Stomach smooth muscle (tissue), 2 donors: ENCODE data around the gene OSBPL6.

Experiments used
- H3K27ac ChIP-seq: one replicate; pipeline ENCODE4 v1.7.0; 2013; ENCODE audit warnings: mild to moderate bottlenecking, low read length, inconsistent platforms
- H3K27me3 ChIP-seq, 2 donors: one replicate each; pipeline ENCODE4 v1.7.0; 2013; ENCODE audit warnings: low read length in 2 of 2; ENCODE audit not compliant: insufficient read depth in 2 of 2, control insufficient read depth in 1 of 2
- H3K36me3 ChIP-seq, 2 donors: one replicate each; pipeline ENCODE4 v1.7.0; 2013; ENCODE audit warnings: low read length in 2 of 2; ENCODE audit not compliant: control insufficient read depth in 2 of 2, insufficient read depth in 2 of 2
- H3K4me1 ChIP-seq: one replicate; pipeline ENCODE4 v1.7.0; 2013; ENCODE audit warnings: low read length; ENCODE audit not compliant: control insufficient read depth, insufficient read depth
- H3K4me3 ChIP-seq, 2 donors: one replicate each; pipeline ENCODE4 v1.7.0; 2013; ENCODE audit warnings: low read length in 2 of 2
- H3K9ac ChIP-seq, 2 donors: one replicate each; pipeline ENCODE4 v1.7.0; 2013; ENCODE audit warnings: low read length in 2 of 2, mild to moderate bottlenecking in 1 of 2
- H3K9me3 ChIP-seq, 2 donors: one replicate each; pipeline ENCODE4 v1.7.0; 2013; ENCODE audit warnings: low read length in 2 of 2; ENCODE audit not compliant: control insufficient read depth in 2 of 2
- donor health status: healthy.
- donor health status: Pancreatic carcinoma.

OSBPL6 gene

DNA sequence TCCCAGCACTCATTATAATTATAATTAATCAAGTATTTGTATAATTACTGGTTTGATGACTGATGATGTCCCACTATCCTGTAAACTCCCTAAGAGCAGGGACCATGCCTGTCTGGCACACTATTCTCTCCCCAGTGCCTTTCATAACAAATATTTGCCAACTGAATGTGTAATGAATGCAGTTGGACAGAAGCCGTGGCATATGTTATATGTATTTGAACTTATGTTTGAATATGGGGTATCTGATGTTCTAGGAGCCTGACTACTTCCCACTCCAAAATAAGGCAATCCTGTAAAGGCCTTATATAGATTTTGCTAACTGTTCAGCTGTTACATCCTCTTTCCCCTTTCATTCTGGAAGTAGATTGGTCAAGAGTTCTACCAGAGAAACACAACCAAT is 19.7 kb downstream of the OSBPL6 start:
- H3K27ac ChIP-seq: no peak overlapping the region
- no peak overlapping the region for H3K4me3 ChIP-seq
- H3K9me3 ChIP-seq: no peaks in the 10 kb centered on the region
- no peaks in the 10 kb centered on the region for H3K27me3 ChIP-seq
- H3K4me1 ChIP-seq: no peaks in the 10 kb centered on the region
- H3K9ac ChIP-seq: no peak overlapping the region
- no peaks in the 10 kb centered on the region for H3K36me3 ChIP-seq

DNA sequence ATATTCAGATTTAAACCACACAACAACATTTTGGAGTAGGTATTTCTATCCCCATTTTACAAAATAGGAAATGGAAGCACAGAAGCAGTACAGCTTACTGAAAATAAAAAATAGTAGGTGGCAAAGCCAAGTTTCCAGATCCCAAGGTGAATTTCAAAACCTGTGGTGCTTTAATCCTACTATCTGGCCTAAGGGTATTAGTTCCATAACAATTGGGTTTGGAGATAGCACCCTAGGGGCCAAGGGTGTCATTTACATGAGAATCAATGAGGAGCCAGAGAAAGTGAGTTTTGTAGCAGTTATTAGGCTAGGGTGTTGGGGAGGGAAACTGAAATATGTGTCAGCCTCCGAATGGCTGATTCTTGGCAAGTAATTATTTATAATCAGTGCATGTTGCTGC is 24.9 kb downstream of the OSBPL6 start:
- Histone ChIP-seq H3K27ac (no peak overlapping the region), H3K9ac (no peak overlapping the region), H3K27me3 (no peaks in the 10 kb centered on the region), H3K9me3 (no peaks in the 10 kb centered on the region), H3K4me3 (no peak overlapping the region), H3K4me1 (no peaks in the 10 kb centered on the region), H3K36me3 (no peaks in the 10 kb centered on the region)

DNA sequence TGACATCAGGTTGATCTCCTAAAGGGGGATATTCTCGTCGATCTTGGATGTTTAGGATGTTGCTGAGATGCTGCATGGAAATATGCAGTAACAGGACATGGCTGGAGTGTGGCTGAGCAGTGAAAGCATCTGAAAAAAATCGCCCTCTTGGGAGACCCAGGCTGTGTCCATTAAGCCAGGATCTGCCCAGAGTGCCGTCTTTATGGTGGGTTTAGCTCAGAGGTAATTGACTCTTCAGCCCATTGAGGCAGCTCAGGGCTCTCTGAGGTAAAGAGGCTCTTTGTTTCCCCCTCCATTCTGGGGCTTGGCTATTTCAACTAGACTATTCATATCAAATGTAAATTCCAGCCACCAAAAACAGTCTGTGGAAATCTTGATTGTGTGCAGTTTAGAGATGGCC is 26.5 kb downstream of the OSBPL6 start:
- Histone ChIP-seq H3K9me3 (no peaks in the 10 kb centered on the region), H3K36me3 (no peaks in the 10 kb centered on the region), H3K4me1 (no peaks in the 10 kb centered on the region), H3K27ac (no peak overlapping the region), H3K4me3 (no peak overlapping the region), H3K9ac (no peak overlapping the region), H3K27me3 (no peaks in the 10 kb centered on the region)

DNA sequence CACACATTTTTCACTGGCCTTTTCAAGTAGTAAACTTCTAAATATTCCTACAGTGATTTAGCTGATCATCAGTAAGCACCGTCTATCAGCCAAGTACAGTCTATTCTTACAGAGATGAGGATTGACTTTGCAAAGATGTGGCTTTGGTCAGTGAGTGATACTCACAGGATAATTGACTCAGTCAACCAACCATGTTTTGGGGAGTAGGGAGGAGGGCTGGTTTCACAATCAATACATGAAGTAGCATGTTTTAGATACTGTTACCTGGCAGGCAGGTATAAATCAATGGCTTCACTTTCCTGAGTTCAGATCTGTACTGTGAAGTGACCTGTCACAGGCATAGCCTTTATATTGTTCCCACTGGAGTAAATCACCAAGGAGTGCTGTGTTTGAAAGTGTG is 27.2 kb downstream of the OSBPL6 start:
- no peak overlapping the region for H3K27ac ChIP-seq
- no peak overlapping the region for H3K4me3 ChIP-seq
- H3K36me3 ChIP-seq: no peaks in the 10 kb centered on the region
- no peak overlapping the region for H3K9ac ChIP-seq
- H3K9me3 ChIP-seq: no peaks in the 10 kb centered on the region
- H3K4me1 ChIP-seq: no peaks in the 10 kb centered on the region
- peaks cover 0 to 2% of the 10 kb centered on the region in 2 donors for H3K27me3 ChIP-seq

DNA sequence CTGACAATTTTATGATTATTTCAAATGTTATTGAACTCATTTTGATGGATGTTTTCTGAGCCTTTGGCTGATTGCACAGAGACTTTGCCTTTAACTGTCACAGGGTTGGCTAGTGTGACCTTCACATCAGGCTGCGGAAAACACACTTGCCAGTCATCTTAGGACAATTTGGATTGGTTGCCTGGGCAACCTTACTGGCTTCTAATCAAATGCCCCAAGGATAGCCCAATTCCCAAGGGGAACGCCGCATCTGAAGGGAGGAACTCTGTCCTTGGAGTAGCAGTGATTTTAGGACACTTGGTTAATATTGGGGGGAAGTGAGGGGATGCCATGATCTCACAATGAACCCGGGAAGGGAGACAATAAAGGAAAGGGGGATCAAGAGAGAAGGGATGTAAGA is 29.5 kb downstream of the OSBPL6 start:
- H3K9ac ChIP-seq: no peak overlapping the region
- H3K9me3 ChIP-seq: no peaks in the 10 kb centered on the region
- H3K4me1 ChIP-seq: no peaks in the 10 kb centered on the region
- no peak overlapping the region for H3K27ac ChIP-seq
- H3K4me3 ChIP-seq: no peak overlapping the region
- H3K36me3 ChIP-seq: no peaks in the 10 kb centered on the region
- H3K27me3 ChIP-seq: peaks cover 0 to 2% of the 10 kb centered on the region in 2 donors

DNA sequence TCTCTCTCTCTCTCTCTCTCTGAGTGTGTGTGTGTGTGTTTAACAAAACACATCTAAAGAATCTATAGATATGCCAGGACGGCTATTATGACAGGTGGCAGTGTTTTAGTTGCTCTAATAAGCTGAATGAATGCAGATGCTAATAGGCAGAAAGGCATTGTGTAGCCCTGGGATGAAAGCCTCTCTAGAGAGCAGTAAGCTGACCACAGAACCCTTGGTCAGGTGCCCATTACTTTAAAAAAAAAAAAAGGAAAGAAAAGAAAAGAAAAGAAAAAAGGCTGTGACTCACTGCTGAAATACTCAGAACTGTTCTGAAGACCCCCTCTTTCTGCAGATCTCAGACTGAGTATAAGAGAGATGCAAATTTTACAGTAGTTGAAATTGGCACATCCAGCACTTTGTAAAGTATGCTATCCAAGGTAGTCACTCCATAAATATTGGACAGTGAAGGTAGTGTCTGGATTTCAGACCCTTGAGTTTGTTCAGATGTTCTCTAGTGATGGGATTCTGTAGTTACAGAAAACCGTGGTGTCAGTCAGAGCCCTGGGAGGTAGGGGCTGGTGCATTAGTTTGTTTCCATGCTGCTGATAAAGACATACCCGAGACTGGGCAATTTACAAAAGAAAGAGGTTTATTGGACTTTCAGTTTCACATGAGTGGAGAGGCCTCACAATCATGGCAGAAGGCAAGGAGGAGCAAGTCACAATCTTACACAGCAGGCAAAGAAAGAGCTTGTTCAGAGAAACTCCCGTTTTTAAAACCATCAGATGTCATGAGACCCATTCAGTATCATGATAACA is 30.9 kb downstream of the OSBPL6 start:
- Histone ChIP-seq H3K4me3 (no peak overlapping the region), H3K9ac (no peak overlapping the region), H3K36me3 (no peaks in the 10 kb centered on the region), H3K4me1 (no peaks in the 10 kb centered on the region), H3K27ac (no peak overlapping the region), H3K27me3 (peaks cover 0 to 2% of the 10 kb centered on the region in 2 donors), H3K9me3 (no peaks in the 10 kb centered on the region)

DNA sequence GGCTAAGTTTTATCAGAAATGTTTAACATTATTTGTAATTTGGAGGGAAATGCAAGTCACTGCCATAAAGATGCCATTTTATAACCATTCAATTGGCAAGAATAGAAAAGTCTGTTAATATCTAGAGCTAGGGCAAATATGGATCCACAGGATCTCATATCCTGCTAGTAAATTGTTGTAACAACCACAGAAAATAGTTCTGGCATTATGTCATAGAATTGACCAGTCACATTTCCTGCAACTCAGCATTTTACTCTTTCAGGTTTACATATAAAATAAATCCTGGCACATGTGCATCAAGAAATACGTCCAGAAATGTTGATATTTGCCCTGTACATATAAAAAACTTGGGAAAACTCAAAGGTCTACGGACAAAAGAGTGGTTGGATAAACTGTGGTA is 32.9 kb downstream of the OSBPL6 start:
- Histone ChIP-seq H3K27ac (no peak overlapping the region), H3K4me3 (no peak overlapping the region), H3K27me3 (peaks cover 0 to 2% of the 10 kb centered on the region in 2 donors), H3K9me3 (no peaks in the 10 kb centered on the region), H3K4me1 (no peaks in the 10 kb centered on the region), H3K9ac (no peak overlapping the region), H3K36me3 (no peaks in the 10 kb centered on the region)

DNA sequence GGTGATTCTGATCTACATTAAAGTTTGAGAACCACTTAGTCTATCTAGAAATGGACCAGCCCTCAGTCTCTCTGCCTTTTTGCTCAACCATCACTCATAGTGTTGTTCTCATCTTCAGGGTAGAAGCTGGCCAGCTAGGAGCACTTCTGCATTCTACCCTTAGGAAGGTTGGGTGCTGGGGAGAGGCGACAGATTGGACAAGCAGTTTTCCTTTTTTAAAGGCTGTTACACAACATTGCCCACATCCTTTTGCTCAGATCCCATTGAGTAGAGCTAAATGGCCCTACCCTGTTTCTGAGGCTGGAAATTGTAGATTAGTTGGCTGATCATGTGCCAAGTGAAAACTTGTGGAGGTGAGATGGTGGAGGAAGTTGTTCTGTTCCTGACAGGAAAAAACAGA is 35.6 kb downstream of the OSBPL6 start:
- Histone ChIP-seq H3K36me3 (no peaks in the 10 kb centered on the region), H3K27me3 (peaks cover 0 to 2% of the 10 kb centered on the region in 2 donors)

DNA sequence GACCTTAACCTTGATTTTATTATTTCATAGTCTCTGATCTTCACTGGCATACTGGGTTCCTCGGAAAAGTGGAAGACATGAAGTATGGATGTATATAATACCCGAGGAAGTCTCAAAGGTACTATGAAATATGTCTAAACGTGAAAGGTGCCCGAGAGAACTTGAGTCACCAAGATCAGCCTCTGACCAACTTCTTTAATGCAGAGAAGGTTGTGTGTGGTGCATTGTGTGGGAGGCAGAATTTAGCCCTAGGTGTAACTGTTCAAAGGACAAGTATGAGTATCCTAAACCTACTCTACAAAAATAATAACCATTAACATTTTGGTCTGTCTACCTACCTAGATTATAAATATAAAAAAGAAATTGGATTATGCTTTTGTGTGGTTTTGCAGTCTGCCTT is 36.1 kb downstream of the OSBPL6 start:
- Histone ChIP-seq H3K27me3 (peaks cover 0 to 2% of the 10 kb centered on the region in 2 donors), H3K4me1 (no peaks in the 10 kb centered on the region), H3K4me3 (no peak overlapping the region), H3K9me3 (no peaks in the 10 kb centered on the region), H3K9ac (no peak overlapping the region), H3K36me3 (no peaks in the 10 kb centered on the region), H3K27ac (no peak overlapping the region)

More for the DNA sequence above, 35.6 kb downstream of the OSBPL6 start:
- H3K4me3 ChIP-seq: no peak overlapping the region
- no peak overlapping the region for H3K9ac ChIP-seq
- no peaks in the 10 kb centered on the region for H3K4me1 ChIP-seq
- no peak overlapping the region for H3K27ac ChIP-seq
- H3K9me3 ChIP-seq: no peaks in the 10 kb centered on the region

DNA sequence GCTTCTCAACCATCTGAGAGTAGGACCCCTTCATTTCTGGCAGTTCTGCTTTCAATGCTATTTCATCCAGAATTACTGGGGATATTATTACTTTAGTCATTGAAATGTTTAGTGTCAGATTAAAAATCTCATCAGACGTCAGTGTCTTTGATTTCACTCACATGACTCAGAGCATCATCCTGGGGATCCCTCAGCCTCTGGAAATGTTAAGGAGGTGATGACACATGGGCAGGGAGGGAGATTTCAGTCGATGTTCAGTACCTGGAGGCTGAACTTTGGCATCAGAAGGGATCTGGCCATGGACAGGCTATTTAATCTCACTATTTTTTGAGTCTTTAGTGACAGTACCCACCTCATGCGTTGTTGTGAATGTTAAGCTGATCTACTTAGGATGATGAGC is 39.1 kb downstream of the OSBPL6 start:
- no peak overlapping the region for H3K9ac ChIP-seq
- H3K27me3 ChIP-seq: no peaks in the 10 kb centered on the region

DNA sequence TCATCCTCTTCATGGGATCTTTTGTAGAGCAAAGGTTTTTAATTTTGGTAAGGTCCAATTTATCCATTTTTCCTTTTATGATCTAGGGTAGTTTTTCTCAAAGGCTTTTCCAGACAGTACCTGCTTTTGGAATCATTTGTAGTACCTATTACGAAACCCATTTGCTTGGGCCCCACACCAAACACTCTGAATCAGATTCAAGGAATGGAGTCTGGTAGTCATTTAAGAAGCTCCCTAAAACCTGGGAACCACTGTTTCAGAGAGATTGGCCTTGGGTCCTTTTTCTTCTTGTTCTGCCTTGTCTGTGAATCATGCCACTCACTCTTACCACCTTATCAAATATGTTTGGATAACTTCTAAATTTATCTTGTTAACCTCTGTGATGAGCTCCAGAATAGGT is 40.3 kb downstream of the OSBPL6 start:
- H3K4me3 ChIP-seq: no peak overlapping the region
- no peaks in the 10 kb centered on the region for H3K36me3 ChIP-seq
- H3K27ac ChIP-seq: no peak overlapping the region
- no peaks in the 10 kb centered on the region for H3K9me3 ChIP-seq
- H3K27me3 ChIP-seq: no peaks in the 10 kb centered on the region
- no peaks in the 10 kb centered on the region for H3K4me1 ChIP-seq
- no peak overlapping the region for H3K9ac ChIP-seq

More for the DNA sequence above, 39.1 kb downstream of the OSBPL6 start:
- Histone ChIP-seq H3K4me1 (no peaks in the 10 kb centered on the region), H3K9me3 (no peaks in the 10 kb centered on the region), H3K4me3 (no peak overlapping the region), H3K27ac (no peak overlapping the region), H3K36me3 (no peaks in the 10 kb centered on the region)
